Gastrocnemius medialis (tissue), 4 donors: ENCODE data around the gene NLK. TPM values are rescaled to one million over a fixed set of nuclear protein-coding genes. Genes with fewer than 3 reads are reported as not detected.
"Not testable (repeated sequence)": the region's sequence is repeated elsewhere in the genome, so short reads cannot be mapped to it uniquely, and the experiment has no call there.

ENCODE experiments used
- ATAC-seq, 2 donors: fragments of 150-250 bp; one replicate each; pipeline ENCODE4 v1.9.1; 2016
- DNase-seq, 2 donors: peaks; one replicate each; pipeline ENCODE4 v3.0.0-alpha.2; 2019
- H3K27ac ChIP-seq, 4 donors: fragments of 200-600 bp; sonication (generic); 1 replicate in 1 of 4; 2 replicates in 3 of 4; pipeline ENCODE4 v1.5.1; 2016 to 2018; ENCODE audit warnings: mild to moderate bottlenecking in 2 of 4, moderate library complexity in 1 of 4
- H3K27me3 ChIP-seq, 3 donors: fragments of 200-600 bp; sonication (generic) in 2 of 3; 1 replicate in 1 of 3; 2 replicates in 2 of 3; pipeline versions ENCODE4 v1.5.1 to v1.6.0; 2016 to 2019; ENCODE audit warnings: mild to moderate bottlenecking in 1 of 3, moderate library complexity in 1 of 3
- H3K36me3 ChIP-seq, 2 donors: fragments of 200-600 bp; sonication (generic) in 1 of 2; one replicate each; pipeline ENCODE4 v1.5.1; 2017 to 2018
- H3K4me1 ChIP-seq, 2 donors: fragments of 200-600 bp; sonication (generic) in 1 of 2; one replicate each; pipeline ENCODE4 v1.5.1; 2016 to 2017; ENCODE audit warnings: mild to moderate bottlenecking in 2 of 2
- H3K4me3 ChIP-seq, 4 donors: fragments of 200-600 bp; sonication (generic) in 3 of 4; 1 replicate in 1 of 4; 2 replicates in 3 of 4; pipeline ENCODE4 v1.5.1; 2016 to 2019; ENCODE audit warnings: mild to moderate bottlenecking in 2 of 4
- H3K9me3 ChIP-seq, 3 donors: fragments of 200-600 bp; sonication (generic) in 2 of 3; 1 replicate in 1 of 3; 2 replicates in 2 of 3; pipeline ENCODE4 v1.5.1; 2016 to 2019
- CTCF ChIP-seq, 5 experiments: fragments of 450-650 bp in 3 of 5; fragments of 200-600 bp in 2 of 5; sonication (generic) in 2 of 5; IDR thresholded peaks in 4 of 5; conservative IDR thresholded peaks in 1 of 5; 1 replicate in 4 of 5; 2 replicates in 1 of 5; pipeline ENCODE4 v1.5.1; 2016 to 2019; ENCODE audit warnings: antibody characterized with exemption in 5 of 5, mild to moderate bottlenecking in 3 of 5, moderate library complexity in 3 of 5
- POLR2A ChIP-seq, 2 donors: fragments of 450-650 bp; IDR thresholded peaks; one replicate each; pipeline ENCODE4 v1.6.1; 2017; ENCODE audit warnings: antibody characterized with exemption in 2 of 2, mild to moderate bottlenecking in 2 of 2, moderate library complexity in 2 of 2
- in situ Hi-C, 4 donors: fragments of 200-750 bp; cut with MboI; loops; one replicate each; pipeline versions ENCODE4 v1.15.0 to v1.8.0; 2017; ENCODE audit warnings: low sequenced_read_pairs in 4 of 4
- intact Hi-C: fragments of 100-400 bp; cut with DNase I; formaldehyde crosslinking; loops from one replicate; pipeline ENCODE4 v1.15.1; 2023; ENCODE audit warnings: low total_unique reads
- total RNA-seq, 4 donors: library from RNA; depleted of rRNA; stranded (reverse); fragments of >200 nt; gene quantifications; one replicate each; pipeline versions ENCODE4 v1.1.0 to v1.2.3, GENCODE V29; 2016

The NLK gene
- total RNA-seq, 4 donors from 2014 or later = 6.5 to 11.0 (median 9.1) TPM

- Histone ChIP-seq H3K27ac (no peak overlapping the region), H3K4me3 (no peak overlapping the region), H3K27me3 (no peaks in the 10 kb centered on the region), H3K4me1 (no peaks in the 10 kb centered on the region), H3K9me3 (peaks cover 0 to 5% (median 3%) of the 10 kb centered on the region in 3 donors), H3K36me3 (no peaks in the 10 kb centered on the region)
- in situ Hi-C loops = no loop called here
- ATAC-seq = no peak
- TF ChIP-seq CTCF (IDR thresholded peaks at IDR 0.05 in 4 of 5, conservative IDR thresholded peaks at IDR 0.05 in 1 of 5) (no peak), POLR2A (IDR thresholded peaks at IDR 0.05) (no peak)
- DNase-seq = no peak
- intact Hi-C loops = no loop called here
These were observed 30.6 kb downstream of the NLK start for GRCh38 chr17:28072936-28073533.

- Histone ChIP-seq H3K36me3 (no peaks in the 10 kb centered on the region), H3K27ac (no peak overlapping the region), H3K4me1 (no peaks in the 10 kb centered on the region), H3K9me3 (peaks cover 0 to 5% (median 3%) of the 10 kb centered on the region in 3 donors), H3K27me3 (no peaks in the 10 kb centered on the region), H3K4me3 (no peak overlapping the region)
- in situ Hi-C loops = no loop called here
- ATAC-seq (no peak), DNase-seq (no peak)
- TF ChIP-seq POLR2A (IDR thresholded peaks at IDR 0.05) (no peak), CTCF (IDR thresholded peaks at IDR 0.05 in 4 of 5, conservative IDR thresholded peaks at IDR 0.05 in 1 of 5) (no peak)
- intact Hi-C loops = no loop called here
These were observed 31.5 kb downstream of the NLK start for GRCh38 chr17:28074010-28074409.

- in situ Hi-C loops (loop anchor here in 1 of 4 donors (25.0 kb wide), 1 partner anchor 89 kb away; no protein-coding TSS in a partner anchor), intact Hi-C loops (no loop called here)
- ATAC-seq = no peak
- no peak for TF ChIP-seq POLR2A (IDR thresholded peaks at IDR 0.05)
- no peak for TF ChIP-seq CTCF (IDR thresholded peaks at IDR 0.05 in 4 of 5, conservative IDR thresholded peaks at IDR 0.05 in 1 of 5)
- Histone ChIP-seq H3K27me3 (no peaks in the 10 kb centered on the region), H3K9me3 (peaks cover 0 to 5% (median 3%) of the 10 kb centered on the region in 3 donors), H3K4me3 (no peak overlapping the region), H3K27ac (no peak overlapping the region), H3K36me3 (no peaks in the 10 kb centered on the region), H3K4me1 (no peaks in the 10 kb centered on the region)
- no peak for DNase-seq
These were observed 33.7 kb downstream of the NLK start for GRCh38 chr17:28076144-28076543.

- H3K4me1 ChIP-seq, H3K27me3 ChIP-seq, H3K27ac ChIP-seq, H3K4me3 ChIP-seq, DNase-seq, H3K36me3 ChIP-seq, H3K9me3 ChIP-seq, ATAC-seq, intact Hi-C loops: not testable (repeated sequence)
- in situ Hi-C loops = loop anchor here in 1 of 4 donors (25.0 kb wide), 1 partner anchor 90 kb away; no protein-coding TSS in a partner anchor
These were observed 34.7 kb downstream of the NLK start for GRCh38 chr17:28077140-28077539.

- intact Hi-C loops = no loop called here
- ATAC-seq = no peak
- Histone ChIP-seq H3K36me3 (no peaks in the 10 kb centered on the region), H3K4me1 (peaks cover 7 to 13% of the 10 kb centered on the region in 2 donors), H3K9me3 (no peaks in the 10 kb centered on the region), H3K27ac (no peak overlapping the region), H3K4me3 (no peak overlapping the region), H3K27me3 (no peaks in the 10 kb centered on the region)
- DNase-seq = no peak
- in situ Hi-C loops = loop anchor here in 1 of 4 donors (25.0 kb wide), 1 partner anchor 91 kb away; no protein-coding TSS in a partner anchor
- TF ChIP-seq CTCF (IDR thresholded peaks at IDR 0.05 in 4 of 5, conservative IDR thresholded peaks at IDR 0.05 in 1 of 5) (no peak), POLR2A (IDR thresholded peaks at IDR 0.05) (no peak)
These were observed 36.1 kb downstream of the NLK start for GRCh38 chr17:28078341-28079229.
